SKM-1 (cell line): Measurements from ENCODE around the gene HES2.
"Not testable (repeated sequence)": the region's sequence is repeated elsewhere in the genome, so short reads cannot be mapped to it uniquely, and the experiment has no call there.

Source experiments
- DNase-seq: peaks from one replicate; lab custom pipeline; 2025; ENCODE audit not compliant: unreplicated experiment; lab: John Stamatoyannopoulos, UW

Gene HES2, protein sequence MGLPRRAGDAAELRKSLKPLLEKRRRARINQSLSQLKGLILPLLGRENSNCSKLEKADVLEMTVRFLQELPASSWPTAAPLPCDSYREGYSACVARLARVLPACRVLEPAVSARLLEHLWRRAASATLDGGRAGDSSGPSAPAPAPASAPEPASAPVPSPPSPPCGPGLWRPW

GRCh38 chr1:6419804-6420453 lies at the start of gene HES2:
TSS of gene HES2 (minus strand) at chr1:6419919. CDS start at chr1:6419820, 99 bp downstream.
- DNase-seq, result no peak

GRCh38 chr1:6468729-6469461 lies 49.2 kb upstream of the HES2 start:
- no peak for DNase-seq

- no peak for DNase-seq
These were observed 48.3 kb upstream of the HES2 start for GRCh38 chr1:6467744-6468688.

GRCh38 chr1:6467224-6467623 lies 47.5 kb upstream of the HES2 start:
- DNase-seq, result no peak

DNA sequence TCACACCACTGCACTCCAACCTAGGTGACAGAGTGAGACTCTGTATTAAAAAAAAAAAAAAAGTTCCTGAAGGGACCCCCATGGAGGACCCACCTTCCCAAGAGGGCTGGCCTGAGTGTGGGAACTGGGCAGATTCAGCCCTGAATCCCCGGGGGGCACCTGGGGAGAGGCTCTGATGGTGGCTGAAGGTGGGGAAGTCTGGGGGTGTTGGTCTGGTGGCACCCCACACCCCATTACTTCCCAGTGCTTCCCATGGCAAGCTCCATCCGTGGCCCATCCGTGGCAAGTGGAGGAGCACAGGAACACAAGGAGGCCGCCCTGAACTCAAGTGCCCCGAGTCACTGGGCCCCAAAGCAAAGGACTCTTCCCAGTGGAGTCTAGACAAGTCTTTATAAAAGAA lies 47.0 kb upstream of the HES2 start:
- DNase-seq, result no peak

- DNase-seq, result no peak
These were observed 46.3 kb upstream of the HES2 start, which contains the start of gene TNFRSF25 for GRCh38 chr1:6466023-6466422. TSS of gene TNFRSF25 (minus strand) at chr1:6466173. CDS start at chr1:6466107, 66 bp downstream.

DNA sequence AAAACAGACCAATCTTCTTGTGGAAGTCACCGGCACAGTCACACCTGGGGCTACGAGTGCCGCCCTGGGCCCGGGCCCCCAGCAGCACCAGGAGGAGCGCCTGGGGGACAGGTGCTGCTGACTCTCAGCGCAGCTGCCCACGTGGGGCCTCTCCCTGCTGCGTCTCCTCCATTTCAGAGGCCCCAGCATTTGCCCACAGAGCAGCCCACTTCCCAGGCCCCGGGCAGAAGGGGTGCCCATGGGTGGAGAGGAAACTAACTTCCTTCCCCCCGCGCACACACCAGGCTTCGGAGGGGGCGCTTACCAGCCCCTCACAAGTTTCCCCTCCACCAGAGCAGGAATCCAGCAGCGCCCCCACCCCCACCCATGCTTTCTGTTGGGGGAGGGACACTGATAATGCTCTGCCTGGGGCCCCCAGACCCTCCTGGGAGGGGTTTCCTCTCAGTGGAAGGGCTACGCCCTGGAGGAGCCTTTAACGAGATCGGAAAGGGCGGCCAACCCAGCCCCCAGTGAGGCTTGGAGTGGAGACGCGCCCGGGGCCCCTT lies 45.8 kb upstream of the HES2 start:
- DNase-seq, result no peak

GRCh38 chr1:6464915-6465314 lies 45.2 kb upstream of the HES2 start:
- no peak for DNase-seq

GRCh38 chr1:6464514-6464836 lies 44.8 kb upstream of the HES2 start:
- DNase-seq, result no peak

- no peak for DNase-seq
These were observed 43.3 kb upstream of the HES2 start for GRCh38 chr1:6463120-6463412.

DNA sequence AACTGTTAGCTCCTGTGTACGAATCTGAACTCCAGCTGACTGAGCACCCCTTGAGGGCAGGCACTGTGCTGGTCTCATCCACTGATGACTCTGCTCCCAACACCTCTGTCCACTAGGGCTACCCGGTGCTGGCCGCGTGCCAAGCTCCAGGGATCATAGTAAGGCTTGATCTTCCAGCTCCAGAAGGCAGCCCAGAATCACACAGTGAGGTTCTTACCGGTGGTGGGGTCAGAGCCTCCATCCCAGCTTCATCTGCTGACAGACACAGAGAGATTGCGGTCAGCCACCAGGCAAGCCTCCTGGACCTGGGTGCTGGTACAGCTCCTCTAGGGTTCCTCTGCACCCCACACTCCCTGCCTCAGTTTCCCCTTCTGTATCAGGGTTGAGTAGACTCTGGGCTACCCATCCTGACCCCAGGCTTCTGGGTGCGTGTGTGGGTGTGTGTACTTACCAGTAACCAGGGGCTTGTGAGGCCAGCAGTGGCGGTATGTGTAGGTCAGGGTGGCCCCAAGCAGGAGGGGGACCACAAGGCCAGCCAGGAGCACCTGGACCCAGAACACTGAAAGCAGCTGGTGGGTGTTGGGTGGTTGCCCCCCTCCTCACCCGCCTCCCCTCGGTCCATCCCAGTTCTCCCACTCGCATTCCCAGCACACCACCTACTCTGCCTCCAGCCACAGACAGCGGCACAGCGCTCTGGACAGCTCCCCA lies 42.8 kb upstream of the HES2 start:
- DNase-seq, result no peak

GRCh38 chr1:6461538-6462411 lies 42.1 kb upstream of the HES2 start:
- DNase-seq, result no peak

- DNase-seq, result no peak
These were observed 41.4 kb upstream of the HES2 start for GRCh38 chr1:6461051-6461530.

- DNase-seq, result no peak
These were observed 40.8 kb upstream of the HES2 start for GRCh38 chr1:6460301-6461050.

DNA sequence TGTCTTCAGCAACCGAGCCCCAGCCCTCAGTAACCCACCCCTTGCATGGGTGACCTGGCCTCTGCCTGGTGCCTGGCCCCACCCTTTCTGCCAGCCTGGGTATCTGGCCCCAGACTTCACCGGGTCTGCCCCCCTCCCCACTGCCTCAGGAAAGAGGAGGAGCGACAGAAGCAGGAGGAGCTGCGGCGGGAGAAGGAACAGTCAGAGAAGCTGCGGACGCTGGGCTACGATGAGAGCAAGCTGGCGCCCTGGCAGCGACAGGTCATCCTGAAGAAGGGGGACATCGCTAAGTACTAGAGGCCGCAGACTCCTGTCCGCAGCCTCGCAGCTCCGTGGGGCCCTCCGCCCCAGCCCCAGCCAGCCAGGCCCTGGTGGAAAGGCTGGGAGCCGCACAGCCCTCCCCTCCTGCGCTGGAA lies 40.1 kb upstream of the HES2 start:
- DNase-seq, result no peak

DNA sequence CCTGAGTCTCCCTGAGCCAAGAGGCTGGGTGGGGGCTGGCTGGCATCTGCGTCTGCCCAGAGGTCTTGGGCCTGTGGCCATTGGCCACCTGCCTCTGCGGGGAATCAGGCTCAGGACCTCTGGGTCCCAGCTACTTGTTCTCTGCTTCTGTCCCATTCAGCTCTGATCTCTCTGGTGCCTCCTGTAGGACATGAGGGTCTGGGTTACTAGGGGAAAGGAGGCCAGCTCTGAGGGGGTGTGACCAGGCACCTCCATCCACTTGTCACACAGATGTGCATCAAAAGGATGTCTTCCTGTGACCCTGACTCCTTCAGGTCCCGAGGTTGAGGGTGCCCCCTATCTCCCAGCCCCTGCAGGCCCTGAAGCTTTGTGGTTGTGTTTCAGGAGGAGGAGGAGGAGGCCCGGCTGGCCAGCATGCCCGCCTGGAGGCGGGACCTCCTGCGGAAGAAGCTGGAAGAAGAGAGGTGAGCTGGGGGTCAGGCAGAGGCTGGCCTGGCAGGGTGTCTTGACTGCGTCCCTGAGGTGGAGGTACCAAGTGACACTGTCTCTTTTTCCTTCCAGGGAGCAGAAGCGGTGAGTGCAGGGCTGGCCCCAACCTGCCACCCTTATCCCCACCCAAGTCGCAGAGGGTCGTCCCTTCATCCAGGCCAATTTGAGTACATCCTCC lies 37.2 kb upstream of the HES2 start:
- no peak for DNase-seq

DNA sequence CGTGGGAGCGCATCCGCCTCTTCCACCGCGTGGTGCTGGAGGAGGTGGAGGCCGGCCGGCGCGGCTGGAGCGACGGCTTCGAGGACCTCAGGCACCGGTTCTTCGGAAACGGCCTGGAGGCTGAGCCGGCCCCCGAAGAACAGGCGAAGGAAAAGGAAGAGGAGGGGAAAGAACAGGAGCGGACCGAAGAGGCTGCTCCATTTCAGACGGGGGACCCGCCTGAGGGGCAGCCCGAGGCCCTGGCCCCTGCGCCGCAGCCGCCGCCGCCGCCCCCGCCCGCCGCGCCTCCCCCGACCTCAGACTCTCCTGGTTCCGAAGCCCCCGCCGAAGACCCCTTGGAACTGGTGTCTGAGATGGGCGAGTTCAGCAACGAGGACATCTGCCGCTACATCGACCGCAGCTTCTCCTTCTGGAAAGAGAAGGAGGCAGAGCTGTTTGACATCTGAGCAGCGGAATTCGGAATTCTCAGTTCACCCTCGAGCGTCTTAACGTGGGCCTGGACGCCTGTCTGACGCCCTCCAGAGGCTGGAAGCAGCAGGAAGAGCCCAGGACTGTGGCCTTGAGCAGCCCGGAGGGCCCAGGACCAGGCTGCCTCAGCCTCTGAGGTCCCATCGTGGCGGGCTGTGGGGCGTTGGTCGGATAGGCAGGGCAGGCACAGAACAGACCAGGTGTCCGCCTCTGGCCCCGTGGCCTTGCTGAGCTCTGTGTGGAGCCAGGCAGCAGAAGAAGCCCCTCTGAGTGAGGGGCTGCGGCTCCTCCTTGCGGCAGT lies 36.2 kb upstream of the HES2 start:
- not testable (repeated sequence) for DNase-seq
